HepG2 (cell line): Measurements from ENCODE around the gene FEM1B.

Source experiments
- SMC3 ChIP-seq: IDR thresholded peaks from 2 replicates; pipeline ENCODE4 v1.6.1; 2011; ENCODE audit warnings: low read length, improper control_type of control experiment
- SRSF9 ChIP-seq: fragments of 200-400 bp; formaldehyde crosslinking; IDR thresholded peaks from 2 replicates; pipeline ENCODE4 v1.6.1; 2018; ENCODE audit warnings: borderline replicate concordance, mild to moderate bottlenecking, low read depth, low read length; ENCODE audit not compliant: insufficient read depth, poor library complexity, severe bottlenecking

DNA sequence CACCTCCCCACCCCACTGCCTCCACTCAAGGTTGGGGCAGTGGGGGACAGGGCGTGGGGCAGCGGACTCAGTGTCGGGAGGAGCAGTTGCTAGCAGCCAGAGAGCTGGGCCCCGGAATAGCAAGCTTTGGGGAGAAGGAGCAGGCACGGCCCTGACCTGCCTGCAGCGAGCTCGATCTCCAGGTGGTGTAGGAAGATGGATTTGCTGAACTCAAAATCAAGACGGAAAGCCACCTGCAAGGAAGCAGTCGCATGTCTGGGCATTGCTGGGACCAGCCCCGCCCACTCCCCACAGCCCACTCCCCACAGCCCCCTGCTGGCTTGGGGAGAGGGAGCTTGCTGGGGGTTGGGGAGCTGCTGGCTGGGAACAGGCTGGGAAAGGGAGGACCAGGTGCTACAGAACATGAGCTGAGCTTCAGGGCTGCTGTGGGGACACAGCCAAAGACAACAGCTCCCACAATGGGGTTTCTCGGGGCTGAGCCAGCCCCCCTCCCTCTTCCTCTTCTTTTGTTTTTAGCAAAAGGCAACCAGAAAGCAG is 38.0 kb downstream of the FEM1B start:
- TF ChIP-seq SRSF9, result no peak
- TF ChIP-seq SMC3, result no peak
